ENCODE results near the gene SNED1.
A peak's percentile ranks its signal among the peaks of the same experiment; 100 is the strongest.

Gene SNED1

DNA sequence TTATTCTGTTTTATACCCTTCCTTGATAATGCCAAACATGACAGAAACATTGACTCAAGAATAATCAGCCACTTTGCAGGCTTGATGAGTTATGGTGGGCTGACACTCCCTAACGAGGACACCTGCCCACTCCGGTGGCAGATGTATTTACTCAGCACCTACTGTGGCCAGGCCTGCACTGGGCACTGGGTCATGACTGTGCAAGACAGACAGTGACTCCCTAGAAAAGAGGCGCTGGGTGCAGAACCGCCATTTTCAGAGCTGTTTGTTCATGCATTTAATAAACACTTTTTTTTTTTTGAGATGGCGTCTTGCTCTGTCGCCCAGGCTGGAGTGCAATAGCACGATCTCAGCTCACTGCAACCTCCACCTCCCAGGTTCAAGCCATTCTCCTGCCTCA is 32.5 kb downstream of the SNED1 start:
- no peak for DNase-seq

DNA sequence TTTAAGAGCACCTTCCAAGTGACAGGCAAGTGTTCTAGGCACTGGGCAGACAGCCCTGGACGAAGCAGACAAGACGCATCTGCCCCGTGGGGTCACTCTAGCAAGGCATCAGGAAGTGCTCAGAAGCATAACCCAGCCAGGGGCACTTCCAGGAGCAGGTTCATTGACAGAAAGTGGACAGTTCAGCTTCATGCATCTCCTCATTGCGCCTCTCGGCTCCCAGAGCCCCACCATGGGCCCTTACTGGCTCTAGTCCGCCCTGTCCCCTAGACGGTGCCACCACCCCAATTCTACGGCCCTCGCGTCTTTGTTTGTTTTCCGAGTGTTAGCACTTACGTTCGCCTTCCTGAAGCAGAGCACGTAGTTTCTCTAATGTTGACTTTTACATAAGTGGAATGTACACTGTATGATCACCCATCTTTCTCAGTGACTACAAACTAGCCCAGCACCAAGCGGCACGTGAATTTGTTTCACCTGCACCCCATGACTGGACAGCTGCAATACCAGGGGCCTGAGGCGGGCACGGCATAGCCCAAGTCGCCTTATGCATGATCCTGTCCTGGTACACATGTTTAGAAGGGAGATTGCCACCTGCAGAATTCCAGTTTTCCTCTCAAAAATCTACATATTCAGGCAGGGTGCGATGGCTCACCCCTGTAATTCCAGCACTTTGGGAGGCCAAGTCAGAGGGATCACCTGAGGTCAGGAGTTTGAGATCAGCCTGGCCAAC is 33.2 kb downstream of the SNED1 start:
- DNase-seq: no peak

DNA sequence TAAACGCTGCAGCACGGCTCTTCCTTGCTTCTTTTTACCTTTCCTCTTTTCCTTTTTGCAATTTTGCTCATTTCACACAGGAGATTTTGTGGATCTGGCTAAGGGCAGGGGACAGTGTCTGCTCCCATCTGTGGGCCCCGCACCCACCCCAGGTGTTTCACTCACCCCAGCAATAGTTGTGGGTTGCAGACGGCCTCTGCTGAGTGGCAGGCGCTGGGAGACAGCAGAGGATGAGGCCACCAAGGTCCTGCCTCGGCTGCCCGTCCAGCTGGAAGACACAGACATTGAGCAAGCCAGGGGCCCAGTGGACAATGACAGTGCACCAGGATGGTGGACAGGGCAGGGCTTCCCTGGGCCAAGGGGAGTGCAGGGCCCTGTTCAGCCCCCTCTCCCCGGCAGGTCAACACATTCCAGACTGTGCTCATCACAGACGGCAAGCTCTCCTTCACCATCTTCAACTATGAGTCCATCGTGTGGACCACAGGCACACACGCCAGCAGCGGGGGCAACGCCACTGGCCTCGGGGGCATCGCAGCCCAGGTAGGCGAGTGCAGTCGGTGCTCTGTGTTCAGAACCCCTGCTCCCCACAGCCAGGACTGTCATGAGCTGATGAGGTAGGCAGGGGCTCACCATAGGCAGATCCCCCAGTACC is 35.0 kb downstream of the SNED1 start:
- no peak for DNase-seq

DNA sequence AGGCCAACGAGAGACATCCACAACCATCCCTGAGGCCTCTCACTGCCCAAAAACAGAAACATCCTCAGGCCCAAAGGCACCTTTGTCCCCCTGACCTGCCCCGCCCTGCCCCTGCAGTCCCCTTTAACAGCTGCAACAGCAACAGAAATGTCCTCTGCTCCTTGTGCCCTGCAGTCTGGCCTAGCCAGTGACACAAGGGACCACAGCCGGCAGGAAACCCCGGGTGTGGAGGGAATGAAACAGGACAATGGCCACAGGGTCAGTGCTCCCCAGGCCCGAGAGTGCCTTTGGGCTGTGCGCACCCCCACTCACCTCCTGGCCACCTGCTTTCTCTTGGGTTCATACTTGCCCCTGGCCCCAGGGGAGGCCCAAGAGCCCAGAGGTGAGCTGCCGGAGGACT is 35.6 kb downstream of the SNED1 start:
- no peak for DNase-seq

DNA sequence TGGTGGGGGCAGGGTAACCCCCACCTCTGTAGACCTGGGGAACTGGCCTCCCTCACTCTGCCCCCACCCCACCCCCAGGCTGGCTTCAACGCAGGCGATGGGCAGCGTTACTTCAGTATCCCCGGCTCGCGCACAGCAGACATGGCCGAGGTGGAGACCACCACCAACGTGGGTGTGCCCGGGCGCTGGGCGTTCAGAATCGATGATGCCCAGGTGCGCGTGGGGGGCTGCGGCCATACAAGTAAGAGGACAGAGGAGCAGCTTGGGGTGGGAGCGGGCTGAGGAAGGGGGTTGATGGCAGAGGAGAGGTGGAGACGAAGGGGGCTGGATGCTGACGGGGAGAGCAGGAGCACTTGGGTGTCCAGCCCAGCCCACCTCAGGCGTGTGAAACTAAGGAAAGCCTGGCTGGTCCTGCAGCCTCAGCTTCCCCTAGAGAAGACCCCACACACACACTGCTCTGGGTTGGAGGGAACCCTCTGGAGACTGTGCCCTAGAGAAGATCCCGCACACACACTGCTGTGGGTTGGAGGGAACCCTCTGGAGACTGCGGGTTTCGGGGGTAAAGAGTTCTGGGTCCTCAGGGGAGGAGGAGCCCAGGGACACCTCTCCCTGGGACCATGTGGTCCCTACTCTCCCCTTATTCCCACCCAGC is 36.2 kb downstream of the SNED1 start:
- DNase-seq: no peak

DNA sequence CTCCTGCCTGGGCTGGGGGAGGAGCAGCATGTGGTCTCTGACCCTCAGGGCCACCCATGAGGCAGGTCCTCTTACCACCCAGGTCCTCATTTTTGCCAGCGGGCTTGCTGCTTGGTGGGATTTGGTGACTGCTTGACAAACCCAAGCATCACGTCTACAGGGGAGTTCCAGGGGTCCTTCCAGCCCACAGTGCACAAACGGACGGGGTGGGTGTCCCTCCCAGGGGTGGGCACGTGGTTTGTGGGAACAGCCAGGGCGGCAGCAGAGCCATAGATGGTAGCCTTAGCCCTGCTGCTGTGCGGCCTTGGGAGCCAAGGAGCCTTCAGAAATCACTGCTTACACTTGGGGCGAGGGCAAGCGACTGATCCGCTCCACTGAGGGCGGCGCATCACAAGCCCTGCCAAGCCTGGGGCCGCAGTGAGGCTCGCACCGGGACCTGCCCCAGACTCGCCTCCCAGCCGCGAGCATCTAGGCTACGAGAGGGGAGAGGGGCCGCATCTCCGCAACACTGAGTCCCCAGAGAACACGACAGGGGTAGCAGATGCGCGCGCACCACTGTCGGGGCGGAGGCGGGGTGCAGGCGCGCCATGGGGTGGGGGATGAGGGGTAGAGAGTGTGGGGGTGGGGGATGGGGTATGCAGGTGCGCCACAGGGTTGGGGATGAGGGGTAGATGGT is 36.9 kb downstream of the SNED1 start:
- DNase-seq: no peak

DNA sequence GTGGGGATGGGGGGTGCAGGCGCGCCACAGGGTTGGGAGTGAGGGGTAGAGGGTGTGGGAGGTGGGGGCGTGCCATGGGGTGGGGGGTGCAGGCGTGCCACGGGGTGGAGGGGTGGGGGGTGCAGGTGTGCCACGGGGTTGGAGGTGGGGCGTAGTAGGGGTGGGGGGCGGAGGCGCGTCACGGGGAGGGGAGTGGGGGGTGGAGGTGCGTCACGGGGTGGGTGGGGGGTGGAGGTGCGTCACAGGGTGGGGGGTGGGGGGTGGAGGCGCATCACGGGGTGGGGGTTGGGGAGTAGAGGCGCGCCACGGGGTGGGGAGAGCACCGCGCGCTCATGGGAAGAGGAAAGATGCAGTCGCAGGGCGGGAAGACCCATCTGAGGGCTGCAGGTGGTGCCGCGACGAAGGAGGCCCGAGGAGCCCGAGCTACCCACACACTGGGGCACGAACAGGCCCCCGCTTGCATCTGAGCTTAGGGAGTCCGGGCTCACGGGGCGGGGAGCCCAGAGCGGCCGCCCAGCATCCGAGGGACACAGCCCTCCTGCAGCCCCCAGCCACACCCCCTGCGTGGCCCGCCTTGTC is 37.5 kb downstream of the SNED1 start:
- no peak for DNase-seq

DNA sequence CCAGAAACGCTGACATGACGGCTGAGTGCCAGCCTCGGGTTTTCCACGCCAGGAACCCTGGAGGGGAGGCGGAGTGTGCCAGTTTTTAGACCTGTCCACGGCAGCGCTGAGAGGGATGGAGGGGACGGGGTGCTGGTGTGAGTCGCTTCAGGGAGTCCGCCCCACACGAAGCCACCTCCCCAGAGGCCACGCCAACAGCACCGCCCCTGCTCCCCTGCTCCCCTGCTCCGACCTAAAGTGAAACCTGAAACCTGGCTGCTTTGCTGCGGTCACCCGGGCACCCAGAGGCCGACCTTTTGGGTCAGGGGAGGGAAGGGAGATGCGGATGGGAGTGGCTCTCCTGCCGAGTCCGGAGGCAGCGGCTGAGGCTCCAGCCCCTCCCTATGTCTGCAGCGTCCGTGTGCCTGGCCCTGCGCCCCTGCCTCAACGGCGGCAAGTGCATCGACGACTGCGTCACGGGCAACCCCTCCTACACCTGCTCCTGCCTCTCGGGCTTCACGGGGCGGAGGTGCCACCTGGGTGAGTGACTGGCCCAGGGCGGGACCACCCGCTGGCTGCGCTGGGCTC is 38.1 kb downstream of the SNED1 start:
- DNase-seq: no peak

DNA sequence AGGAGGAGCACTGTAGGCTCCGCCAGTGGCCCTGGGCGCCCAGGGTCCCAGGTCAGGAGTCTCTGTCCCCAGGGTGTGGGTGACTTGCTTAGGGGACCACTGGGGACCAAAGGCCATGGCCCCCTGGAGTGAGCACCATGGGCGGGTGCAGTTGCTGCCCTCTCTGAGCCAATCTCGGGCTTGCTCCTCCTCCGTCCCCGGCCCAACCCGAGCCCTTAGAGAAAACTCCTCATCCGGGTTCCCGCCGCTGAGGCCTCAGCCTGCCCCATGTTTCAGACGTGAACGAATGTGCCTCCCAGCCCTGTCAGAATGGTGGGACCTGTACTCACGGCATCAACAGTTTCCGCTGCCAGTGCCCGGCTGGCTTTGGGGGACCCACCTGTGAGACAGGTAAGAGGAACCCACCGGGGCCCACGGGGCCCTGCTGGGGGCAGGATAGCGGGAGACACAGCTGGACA is 38.6 kb downstream of the SNED1 start:
- DNase-seq: no peak

DNA sequence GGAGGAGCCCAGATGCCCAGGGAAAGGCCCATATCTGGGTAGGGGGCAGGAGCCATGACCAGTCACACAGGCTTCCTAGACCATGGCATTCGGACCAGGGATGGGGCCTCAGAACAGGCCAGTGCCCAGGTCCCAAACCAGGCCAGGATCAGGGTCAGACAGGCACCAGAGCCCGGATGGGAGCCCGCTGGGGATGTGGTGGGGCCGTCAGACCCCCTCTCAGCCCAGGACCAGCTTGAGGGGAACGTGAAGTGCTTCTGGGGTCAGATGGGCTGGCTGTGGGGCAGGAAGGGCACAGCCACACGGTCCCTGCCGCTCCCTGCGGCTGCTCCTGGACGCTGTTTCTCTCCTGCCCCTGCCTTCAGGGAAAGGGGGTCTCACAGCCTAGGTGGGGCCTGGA is 39.1 kb downstream of the SNED1 start:
- DNase-seq: no peak

DNA sequence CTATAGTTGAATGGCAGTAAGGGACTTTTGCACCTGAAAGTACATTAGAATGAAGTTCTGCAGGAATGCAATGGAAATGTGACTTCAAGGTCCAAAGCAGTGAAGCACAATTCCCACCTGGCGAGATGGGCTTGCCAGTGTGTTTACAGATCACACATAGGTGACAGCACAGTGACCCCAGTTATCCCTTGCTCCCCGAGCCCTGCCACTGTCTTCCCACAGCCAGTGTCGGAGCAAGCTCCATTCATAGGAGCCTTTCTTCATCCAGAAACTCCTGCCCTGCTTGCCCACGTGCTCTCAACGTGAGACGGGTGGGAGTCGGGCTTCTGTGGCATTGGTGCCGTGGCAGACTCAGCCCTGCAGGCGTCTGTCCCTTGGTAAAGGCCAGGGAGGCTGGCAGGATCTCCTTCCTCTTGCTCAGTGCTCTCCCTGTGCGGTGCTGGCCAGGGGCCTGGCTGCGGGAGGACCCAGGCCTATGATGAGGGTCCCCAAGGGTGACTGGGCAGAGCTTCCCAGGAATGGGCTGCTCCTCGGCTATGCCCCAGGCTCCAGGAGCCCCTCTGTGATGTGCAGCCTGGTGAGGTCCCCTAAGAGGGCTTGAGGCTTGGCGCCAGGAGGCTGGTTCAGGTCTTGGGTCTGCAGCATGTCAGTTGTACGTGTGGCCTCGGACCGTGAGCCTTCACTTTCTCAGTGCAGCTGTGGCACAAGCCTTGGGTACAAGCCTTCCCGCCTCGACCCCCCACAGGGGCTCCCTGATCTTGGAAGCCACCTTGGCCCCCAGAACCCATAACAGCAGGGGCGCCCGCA is 40.2 kb downstream of the SNED1 start:
- DNase-seq: no peak

DNA sequence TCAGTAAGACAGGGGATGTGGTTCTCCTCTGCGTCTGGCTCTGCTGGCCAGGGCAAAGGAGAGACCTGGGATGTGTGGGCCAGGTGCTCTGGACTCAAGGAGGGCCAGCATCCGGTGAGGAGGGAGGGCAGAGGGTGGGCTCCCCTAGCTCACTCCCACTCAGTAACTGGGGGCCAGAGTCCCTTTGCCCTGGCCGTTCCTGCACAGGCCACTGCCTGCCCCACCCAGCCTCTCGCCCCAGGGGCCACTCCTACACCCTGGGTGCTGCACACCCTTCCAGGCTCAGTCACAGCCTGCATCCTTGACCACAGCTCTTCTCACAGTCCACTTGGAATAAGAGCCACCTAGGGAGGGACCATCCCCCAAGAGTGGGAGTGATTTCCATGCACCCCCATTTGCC is 41.0 kb downstream of the SNED1 start:
- DNase-seq: no peak

DNA sequence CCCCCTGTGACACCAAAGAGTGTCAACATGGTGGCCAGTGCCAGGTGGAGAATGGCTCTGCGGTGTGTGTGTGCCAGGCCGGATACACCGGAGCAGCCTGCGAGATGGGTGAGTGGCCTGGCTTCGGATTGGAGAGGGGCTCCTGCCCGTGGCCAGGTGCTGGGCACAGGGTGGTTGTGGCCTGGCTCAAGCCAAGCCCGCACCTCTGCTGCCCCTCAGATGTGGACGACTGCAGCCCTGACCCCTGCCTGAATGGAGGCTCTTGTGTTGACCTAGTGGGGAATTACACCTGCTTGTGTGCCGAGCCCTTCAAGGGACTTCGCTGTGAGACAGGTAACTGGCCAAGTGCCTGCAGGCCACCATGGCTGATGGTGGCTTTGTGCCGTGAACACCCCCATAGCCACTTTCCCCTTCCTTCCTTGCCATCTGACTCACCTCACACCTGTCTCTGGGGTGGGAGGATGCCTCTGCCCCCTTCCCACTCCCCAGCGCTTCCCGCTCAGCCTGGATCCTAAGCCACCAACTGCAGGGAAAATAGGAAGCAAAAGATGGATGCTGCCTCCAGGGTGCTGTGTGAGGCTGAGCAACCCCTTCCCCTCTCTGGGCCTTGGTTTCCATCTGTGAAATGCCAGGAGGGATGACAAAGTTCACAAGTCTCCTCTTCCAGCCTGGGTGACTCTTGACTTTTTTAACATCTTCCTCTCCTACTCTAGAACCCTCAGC is 41.8 kb downstream of the SNED1 start:
- DNase-seq: no peak

DNA sequence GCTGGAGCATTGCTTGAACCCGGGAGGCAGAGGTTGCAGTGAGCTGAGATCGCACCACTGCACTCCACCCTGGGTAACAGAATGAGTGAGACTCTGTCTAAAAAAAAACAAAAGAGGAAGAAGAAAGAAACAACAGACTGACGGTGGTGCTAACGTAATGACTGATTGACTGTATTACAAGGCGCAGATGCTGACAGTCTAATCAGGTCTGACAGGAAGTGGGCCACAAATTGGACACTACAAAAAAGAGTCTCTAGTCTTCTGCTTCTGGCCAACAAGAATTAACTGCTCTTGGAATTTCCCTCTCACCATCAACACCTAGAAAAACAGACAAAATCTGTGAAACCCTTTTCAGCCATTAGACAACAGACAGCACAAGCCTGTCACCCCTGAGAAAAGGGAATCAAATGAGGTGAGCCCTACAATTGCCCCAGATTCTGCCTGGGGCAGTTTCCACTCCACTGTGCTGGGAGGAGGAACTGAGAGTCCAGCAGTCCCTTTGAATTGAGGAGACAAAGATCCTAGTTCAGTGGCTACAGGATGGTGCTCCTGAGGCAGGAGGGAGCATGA is 43.3 kb downstream of the SNED1 start:
- peak; percentile 9 for DNase-seq

DNA sequence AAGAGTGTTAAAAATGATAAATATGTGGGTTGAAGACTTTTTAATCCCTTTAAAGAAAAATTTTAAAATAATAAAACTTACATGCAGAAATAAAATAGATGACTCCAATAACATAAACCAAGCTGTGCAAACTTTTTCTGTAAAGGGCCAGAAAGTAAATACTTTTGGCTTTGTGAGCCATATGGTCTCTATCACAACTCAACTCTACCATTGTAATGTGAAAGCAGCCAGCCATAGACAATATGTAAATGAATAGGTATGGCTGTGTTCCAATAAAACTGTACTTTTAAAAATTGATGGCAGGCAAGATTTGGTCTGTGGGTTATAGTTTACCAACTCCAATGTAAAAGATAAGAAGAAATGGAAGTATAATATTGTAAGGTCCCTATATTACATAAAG is 45.2 kb downstream of the SNED1 start:
- DNase-seq: no peak

DNA sequence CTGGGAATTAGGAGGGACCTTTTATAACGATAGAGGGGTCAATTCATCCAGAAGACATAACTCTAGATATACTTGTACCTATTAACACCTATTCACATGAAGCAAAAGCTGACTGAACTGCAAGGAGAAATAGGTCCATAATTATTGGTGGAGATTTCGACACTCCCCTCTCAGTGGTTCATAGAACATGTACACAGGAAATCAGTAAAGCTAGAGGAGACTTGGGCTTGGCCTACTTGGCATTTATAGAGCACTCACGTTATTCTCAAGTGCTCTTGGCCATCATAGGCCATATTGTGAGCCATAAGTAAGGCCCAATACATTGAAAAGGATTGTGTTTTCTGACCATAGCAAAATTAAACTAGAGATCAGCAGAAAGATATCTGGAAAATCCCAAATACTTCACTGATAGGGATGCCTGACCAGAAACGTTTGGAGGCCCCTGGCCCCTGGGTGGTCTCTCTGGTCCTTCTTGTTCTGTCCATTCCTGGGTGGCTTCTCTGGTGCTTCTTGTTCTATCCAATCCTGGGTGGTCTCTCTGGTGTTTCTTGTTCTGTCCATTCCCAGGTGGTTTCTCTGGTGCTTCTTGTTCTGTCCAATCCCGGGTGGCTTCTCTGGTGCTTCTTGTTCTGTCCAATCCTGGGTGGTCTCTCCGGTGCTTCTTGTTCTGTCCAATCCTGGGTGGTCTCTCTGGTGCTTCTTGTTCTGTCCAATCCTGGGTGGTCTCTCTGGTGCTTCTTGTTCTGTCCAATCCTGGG is 49.0 kb downstream of the SNED1 start:
- no peak for DNase-seq

DNA sequence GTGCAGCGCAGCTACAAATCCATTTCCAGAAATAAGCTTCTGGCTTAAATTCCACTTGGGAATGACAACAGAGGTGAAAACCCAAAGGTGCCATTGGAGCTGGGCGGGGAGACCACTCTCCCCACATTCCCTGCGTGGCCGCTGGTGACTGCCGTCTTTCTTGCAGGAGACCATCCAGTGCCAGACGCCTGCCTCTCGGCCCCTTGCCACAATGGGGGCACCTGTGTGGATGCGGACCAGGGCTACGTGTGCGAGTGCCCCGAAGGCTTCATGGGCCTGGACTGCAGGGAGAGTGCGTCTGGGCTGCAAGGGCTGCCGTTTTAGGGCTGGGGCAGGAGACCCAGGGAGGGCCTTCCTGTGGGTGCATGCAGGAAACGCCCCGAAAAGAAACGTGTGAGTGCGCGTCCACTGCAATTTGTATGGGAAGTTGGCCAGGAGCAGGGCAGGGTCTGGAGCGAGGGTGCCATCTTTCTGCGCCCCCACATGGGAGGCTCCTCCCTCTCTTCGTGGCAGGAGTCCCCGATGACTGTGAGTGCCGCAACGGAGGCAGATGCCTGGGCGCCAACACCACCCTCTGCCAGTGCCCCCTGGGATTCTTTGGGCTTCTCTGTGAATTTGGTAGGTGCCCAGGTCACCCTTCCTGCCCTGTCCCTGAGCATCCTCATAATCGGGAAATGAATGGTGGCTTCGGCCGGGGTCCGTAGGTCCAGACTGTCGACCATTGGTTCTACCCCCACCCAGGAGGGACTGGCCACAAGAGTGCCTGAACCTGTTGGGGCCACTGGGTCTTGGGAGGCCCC is 49.9 kb downstream of the SNED1 start:
- no peak for DNase-seq

DNA sequence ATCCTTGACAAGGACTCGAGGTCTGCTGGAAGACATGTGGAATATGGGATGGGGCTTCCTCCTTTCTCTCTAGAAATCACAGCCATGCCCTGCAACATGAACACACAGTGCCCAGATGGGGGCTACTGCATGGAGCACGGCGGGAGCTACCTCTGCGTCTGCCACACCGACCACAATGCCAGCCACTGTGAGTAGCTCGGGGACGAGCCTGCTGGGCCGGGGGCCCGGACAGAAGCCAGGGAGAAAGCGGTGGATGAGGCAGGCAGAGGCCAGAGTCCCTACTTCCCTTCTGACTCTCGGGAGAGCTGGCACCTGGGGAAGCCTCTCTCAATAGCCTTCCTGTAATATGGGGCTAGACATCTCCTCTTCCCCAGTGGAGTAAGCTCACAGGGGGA is 50.5 kb downstream of the SNED1 start:
- DNase-seq: no peak

All from suppressor macrophage treated with lipopolysaccharide for 4 hours (primary cell).